ENCODE data around the gene SYTL5. TPM values are rescaled to one million over a fixed set of nuclear protein-coding genes. Genes with fewer than 3 reads are reported as not detected.

SYTL5 gene
- total and polyA plus RNA-seq, 10 donors = 0.15 TPM; not detected in 9

DNA sequence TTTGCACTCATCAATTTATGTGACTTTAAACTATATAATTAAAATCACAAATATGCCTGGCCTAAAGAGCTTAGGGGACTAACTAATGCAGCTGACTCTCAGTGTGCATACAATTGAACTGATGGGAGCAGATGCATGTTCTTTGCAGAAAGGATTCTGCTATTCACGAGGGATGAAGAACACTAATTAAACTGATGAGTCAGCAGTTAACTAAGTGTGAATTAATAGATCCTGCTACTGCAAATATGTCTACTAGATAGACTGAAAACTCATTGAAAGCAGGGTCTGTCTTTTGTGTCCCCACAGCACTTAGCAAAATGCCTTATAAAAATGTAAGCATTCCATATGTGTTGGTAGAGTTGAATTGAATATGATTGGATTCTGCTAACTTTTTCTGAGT, 110.4 kb downstream of the SYTL5 start:
- 68 to 91% (median 75%) methylated on average over 1 of the region's 1 CpG for WGBS, 5 donors
- intact Hi-C loops (cut with DNase I; ENCODE audit: low total_unique reads) = no loop called here

DNA sequence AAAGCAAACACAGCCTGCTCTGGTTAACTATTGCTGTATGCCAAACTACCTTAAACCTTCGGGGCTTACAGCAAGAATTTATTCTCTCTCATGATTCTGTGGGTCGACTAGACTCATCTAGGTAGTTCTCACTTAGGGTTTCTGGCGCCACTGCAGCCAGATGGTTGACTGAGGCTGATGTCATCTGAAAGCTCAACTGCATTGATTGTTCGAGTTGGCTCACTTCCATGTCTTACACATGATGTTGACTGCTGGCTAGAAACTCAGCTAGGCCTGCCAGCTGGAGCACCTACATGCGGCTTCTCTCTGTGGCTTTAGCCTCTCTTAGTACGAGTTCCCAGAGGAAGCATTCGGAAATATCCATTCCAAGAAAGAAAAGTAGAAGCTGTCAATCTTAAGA, 111.1 kb downstream of the SYTL5 start:
- 72 to 95% (median 86%) methylated on average over 7 of the region's 7 CpGs for WGBS, 5 donors
- no peaks in the 10 kb centered on the region for H3K36me3 ChIP-seq
- TF ChIP-seq, protein P1, sequence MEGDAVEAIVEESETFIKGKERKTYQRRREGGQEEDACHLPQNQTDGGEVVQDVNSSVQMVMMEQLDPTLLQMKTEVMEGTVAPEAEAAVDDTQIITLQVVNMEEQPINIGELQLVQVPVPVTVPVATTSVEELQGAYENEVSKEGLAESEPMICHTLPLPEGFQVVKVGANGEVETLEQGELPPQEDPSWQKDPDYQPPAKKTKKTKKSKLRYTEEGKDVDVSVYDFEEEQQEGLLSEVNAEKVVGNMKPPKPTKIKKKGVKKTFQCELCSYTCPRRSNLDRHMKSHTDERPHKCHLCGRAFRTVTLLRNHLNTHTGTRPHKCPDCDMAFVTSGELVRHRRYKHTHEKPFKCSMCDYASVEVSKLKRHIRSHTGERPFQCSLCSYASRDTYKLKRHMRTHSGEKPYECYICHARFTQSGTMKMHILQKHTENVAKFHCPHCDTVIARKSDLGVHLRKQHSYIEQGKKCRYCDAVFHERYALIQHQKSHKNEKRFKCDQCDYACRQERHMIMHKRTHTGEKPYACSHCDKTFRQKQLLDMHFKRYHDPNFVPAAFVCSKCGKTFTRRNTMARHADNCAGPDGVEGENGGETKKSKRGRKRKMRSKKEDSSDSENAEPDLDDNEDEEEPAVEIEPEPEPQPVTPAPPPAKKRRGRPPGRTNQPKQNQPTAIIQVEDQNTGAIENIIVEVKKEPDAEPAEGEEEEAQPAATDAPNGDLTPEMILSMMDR (IDR thresholded peaks at IDR 0.05 in 8 of 11, conservative IDR thresholded peaks at IDR 0.05 in 3 of 11) = no peak
- TF ChIP-seq POLR2A (IDR thresholded peaks at IDR 0.05) = no peak
- TF ChIP-seq POLR2AphosphoS5 (IDR thresholded peaks at IDR 0.05) = no peak
- H3K27ac ChIP-seq = no peak overlapping the region
- H3K27me3 ChIP-seq (replicated peaks in 1 of 7) = peaks cover 0 to 8% (median 0%) of the 10 kb centered on the region in 7 donors
- no peak for DNase-seq
- no peaks in the 10 kb centered on the region for H3K4me1 ChIP-seq
- intact Hi-C loops (cut with DNase I; ENCODE audit: low total_unique reads) = no loop called here
- H3K4me3 ChIP-seq = no peak overlapping the region
- H3K9me3 ChIP-seq = no peaks in the 10 kb centered on the region

More for the DNA sequence above, 110.4 kb downstream of the SYTL5 start:
- H3K9me3 ChIP-seq = no peaks in the 10 kb centered on the region
- no peaks in the 10 kb centered on the region for H3K36me3 ChIP-seq
- H3K4me3 ChIP-seq = no peak overlapping the region
- H3K4me1 ChIP-seq = no peaks in the 10 kb centered on the region
- no peak for TF ChIP-seq POLR2A (IDR thresholded peaks at IDR 0.05)
- no peak for TF ChIP-seq POLR2AphosphoS5 (IDR thresholded peaks at IDR 0.05)
- TF ChIP-seq, protein P1 (IDR thresholded peaks at IDR 0.05 in 8 of 11, conservative IDR thresholded peaks at IDR 0.05 in 3 of 11) = no peak
- peaks cover 0 to 8% (median 0%) of the 10 kb centered on the region in 7 donors for H3K27me3 ChIP-seq (replicated peaks in 1 of 7)
- DNase-seq = no peak
- H3K27ac ChIP-seq = no peak overlapping the region

GRCh38 chrX:38124000-38124399, 117.6 kb downstream of the SYTL5 start:
- TF ChIP-seq POLR2AphosphoS5 (IDR thresholded peaks at IDR 0.05) = no peak
- no peak for TF ChIP-seq POLR2A (IDR thresholded peaks at IDR 0.05)
- 58 to 91% (median 79%) methylated on average over 1 of the region's 1 CpG for WGBS, 5 donors
- H3K9me3 ChIP-seq = no peaks in the 10 kb centered on the region
- H3K27ac ChIP-seq = no peak overlapping the region
- H3K4me3 ChIP-seq = no peak overlapping the region
- no peak for DNase-seq
- H3K36me3 ChIP-seq = no peaks in the 10 kb centered on the region
- H3K4me1 ChIP-seq = no peaks in the 10 kb centered on the region
- intact Hi-C loops (cut with DNase I; ENCODE audit: low total_unique reads) = no loop called here
- H3K27me3 ChIP-seq (replicated peaks in 1 of 7) = peaks cover 0 to 6% (median 0%) of the 10 kb centered on the region in 7 donors

- intact Hi-C loops (cut with DNase I; ENCODE audit: low total_unique reads) = no loop called here
- DNase-seq = no peak
- Histone ChIP-seq H3K36me3 (no peaks in the 10 kb centered on the region), H3K27me3 (replicated peaks in 1 of 7) (peaks cover 0 to 6% (median 0%) of the 10 kb centered on the region in 7 donors), H3K27ac (no peak overlapping the region), H3K4me1 (no peaks in the 10 kb centered on the region), H3K4me3 (no peak overlapping the region), H3K9me3 (no peaks in the 10 kb centered on the region)
- TF ChIP-seq POLR2AphosphoS5 (IDR thresholded peaks at IDR 0.05) (no peak), POLR2A (IDR thresholded peaks at IDR 0.05) (no peak)
- TF ChIP-seq, protein P1 (IDR thresholded peaks at IDR 0.05 in 8 of 11, conservative IDR thresholded peaks at IDR 0.05 in 3 of 11) = no peak
- WGBS, 5 donors = 66 to 87% (median 81%) methylated on average over 3 of the region's 3 CpGs
Measured at GRCh38 chrX:38126179-38126578, 119.8 kb downstream of the SYTL5 start.

- TF ChIP-seq, protein P1 (IDR thresholded peaks at IDR 0.05 in 8 of 11, conservative IDR thresholded peaks at IDR 0.05 in 3 of 11) = no peak
- TF ChIP-seq POLR2AphosphoS5 (IDR thresholded peaks at IDR 0.05) = no peak
- no peak for TF ChIP-seq POLR2A (IDR thresholded peaks at IDR 0.05)
- Histone ChIP-seq H3K36me3 (no peaks in the 10 kb centered on the region), H3K9me3 (no peaks in the 10 kb centered on the region), H3K4me3 (no peak overlapping the region), H3K4me1 (no peaks in the 10 kb centered on the region), H3K27me3 (replicated peaks in 1 of 7) (peaks cover 0 to 6% (median 0%) of the 10 kb centered on the region in 7 donors), H3K27ac (no peak overlapping the region)
- DNase-seq = no peak
- WGBS, 5 donors = 76 to 100% (median 80%) methylated on average over 1 of the region's 1 CpG
- intact Hi-C loops (cut with DNase I; ENCODE audit: low total_unique reads) = no loop called here
Measured at GRCh38 chrX:38127961-38128360, 121.6 kb downstream of the SYTL5 start.
